H9 (cell line): ENCODE measurements around the gene GPR143. TPM values are rescaled to one million over a fixed set of nuclear protein-coding genes. Genes with fewer than 3 reads are reported as not detected.

Source experiments
- DNase-seq: peaks from one replicate; pipeline ENCODE4 v3.0.0-alpha.2; 2017
- H2AFZ ChIP-seq: one replicate; pipeline ENCODE4 v1.6.1; 2013; ENCODE audit warnings: mild to moderate bottlenecking, low read length, control low read depth, moderate library complexity
- H2AK5ac ChIP-seq: 2 replicates; pipeline ENCODE4 v1.6.1; 2013; ENCODE audit warnings: low read length, control low read depth, mixed read lengths; ENCODE audit not compliant: insufficient read length
- H2BK120ac ChIP-seq: one replicate; pipeline ENCODE4 v1.6.1; 2013; ENCODE audit warnings: low read depth, mild to moderate bottlenecking, low read length, control low read depth, inconsistent platforms; ENCODE audit not compliant: poor library complexity, severe bottlenecking
- H2BK12ac ChIP-seq: 2 replicates; pipeline ENCODE4 v1.6.1; 2013; ENCODE audit warnings: low read length, control low read depth, mixed read lengths, low read depth; ENCODE audit not compliant: insufficient read length
- H2BK15ac ChIP-seq: 2 replicates; pipeline ENCODE4 v1.6.1; 2013; ENCODE audit warnings: low read depth, low read length, control low read depth
- H2BK20ac ChIP-seq: one replicate; pipeline ENCODE4 v1.6.1; 2013; ENCODE audit warnings: low read depth, mild to moderate bottlenecking, low read length, control low read depth, inconsistent platforms; ENCODE audit not compliant: poor library complexity, severe bottlenecking
- H2BK5ac ChIP-seq: 2 replicates; pipeline ENCODE4 v1.6.1; 2013; ENCODE audit warnings: low read length, control low read depth, mixed read lengths; ENCODE audit not compliant: insufficient read length
- H3K14ac ChIP-seq: 2 replicates; pipeline ENCODE4 v1.6.1; 2013; ENCODE audit warnings: low read length, control low read depth; ENCODE audit not compliant: insufficient read depth
- H3K18ac ChIP-seq: 2 replicates; pipeline ENCODE4 v1.6.1; 2013; ENCODE audit warnings: low read depth, mild to moderate bottlenecking, mixed read lengths, low read length, control low read depth; ENCODE audit not compliant: insufficient read length
- H3K23ac ChIP-seq: 2 replicates; pipeline ENCODE4 v1.6.1; 2013; ENCODE audit warnings: low read length, control low read depth, mixed read lengths, low read depth; ENCODE audit not compliant: insufficient read length
- H3K23me2 ChIP-seq: 2 replicates; pipeline ENCODE4 v1.6.1; 2013; ENCODE audit warnings: low read depth, mild to moderate bottlenecking, mixed read lengths, low read length, control low read depth; ENCODE audit not compliant: insufficient read length, poor library complexity, severe bottlenecking
- H3K27ac ChIP-seq: 2 replicates; pipeline ENCODE4 v1.5.1; 2013; ENCODE audit warnings: low read length, control low read depth, mixed read lengths, low read depth; ENCODE audit not compliant: insufficient read length
- H3K27me3 ChIP-seq: 2 replicates; pipeline ENCODE4 v1.6.1; 2013; ENCODE audit warnings: low read length, control low read depth, inconsistent platforms; ENCODE audit not compliant: insufficient read depth
- H3K4ac ChIP-seq: 2 replicates; pipeline ENCODE4 v1.6.1; 2013; ENCODE audit warnings: low read depth, mild to moderate bottlenecking, control low read depth, inconsistent platforms, low read length, moderate library complexity
- H3K4me1 ChIP-seq: 2 replicates; pipeline ENCODE4 v1.6.1; 2013; ENCODE audit warnings: low read length, control low read depth, inconsistent platforms; ENCODE audit not compliant: insufficient read depth
- H3K4me2 ChIP-seq: 2 replicates; pipeline ENCODE4 v1.6.1; 2013; ENCODE audit warnings: low read length, control low read depth, mixed read lengths; ENCODE audit not compliant: insufficient read length, insufficient read depth
- H3K56ac ChIP-seq: 2 replicates; pipeline ENCODE4 v1.6.1; 2013; ENCODE audit warnings: low read depth, mild to moderate bottlenecking, mixed read lengths, low read length, control low read depth; ENCODE audit not compliant: insufficient read length
- H3K79me1 ChIP-seq: 2 replicates; pipeline ENCODE4 v1.6.1; 2013; ENCODE audit warnings: low read depth, mild to moderate bottlenecking, moderate library complexity, low read length, control low read depth, inconsistent platforms; ENCODE audit not compliant: insufficient read depth, poor library complexity, severe bottlenecking
- H3K79me2 ChIP-seq: 2 replicates; pipeline ENCODE4 v1.6.1; 2013; ENCODE audit warnings: low read length, control low read depth, inconsistent platforms; ENCODE audit not compliant: insufficient read depth
- H3K9ac ChIP-seq: 2 replicates; pipeline ENCODE4 v1.6.1; 2013; ENCODE audit warnings: low read length, control low read depth, mixed read lengths; ENCODE audit not compliant: insufficient read length; ENCODE audit errors: extremely low read depth
- H3K9me3 ChIP-seq: one replicate; pipeline ENCODE4 v1.6.1; 2013; ENCODE audit warnings: low read depth, low read length, inconsistent platforms; ENCODE audit not compliant: control insufficient read depth
- H3T11ph ChIP-seq: one replicate; pipeline ENCODE4 v1.6.1; 2013; ENCODE audit warnings: mild to moderate bottlenecking, low read length, control low read depth, inconsistent platforms
- H4K20me1 ChIP-seq: one replicate; pipeline ENCODE4 v1.6.1; 2013; ENCODE audit not compliant: control insufficient read depth, insufficient read length, insufficient read depth
- H4K5ac ChIP-seq: 2 replicates; pipeline ENCODE4 v1.6.1; 2013; ENCODE audit warnings: low read depth, mild to moderate bottlenecking, mixed read lengths, low read length, control low read depth; ENCODE audit not compliant: insufficient read length
- H4K8ac ChIP-seq: replicated peaks from 2 replicates; pipeline ENCODE4 v1.6.1; 2013; ENCODE audit warnings: low read length, control low read depth, mixed read lengths, low read depth; ENCODE audit not compliant: insufficient read length
- H4K91ac ChIP-seq: 2 replicates; pipeline ENCODE4 v1.6.1; 2013; ENCODE audit warnings: low read depth, mild to moderate bottlenecking, moderate library complexity, mixed read lengths, low read length, control low read depth; ENCODE audit not compliant: insufficient read length
- H3K27ac Mint-ChIP-seq, 3 experiments: 2 replicates in 2 of 3; 3 replicates in 1 of 3; pipeline ENCODE4 v1.8.0; 2020 to 2021; ENCODE audit warnings: mixed read lengths in 3 of 3, mild to moderate bottlenecking in 1 of 3, moderate library complexity in 1 of 3
- H3K27me3 Mint-ChIP-seq: 2 replicates; pipeline ENCODE4 v1.8.0; 2021; ENCODE audit warnings: low read depth, mild to moderate bottlenecking, moderate library complexity, mixed read lengths
- H3K36me3 Mint-ChIP-seq, 3 experiments: 2 replicates in 2 of 3; 3 replicates in 1 of 3; pipeline ENCODE4 v1.8.0; 2020 to 2021; ENCODE audit warnings: low read depth in 3 of 3, mixed read lengths in 3 of 3; ENCODE audit not compliant: insufficient read depth in 1 of 3
- H3K4me1 Mint-ChIP-seq, 2 experiments: 2 replicates each; pipeline ENCODE4 v1.8.0; 2020; ENCODE audit warnings: mixed read lengths in 2 of 2
- H3K4me3 Mint-ChIP-seq, 2 experiments: 2 replicates in 1 of 2; 3 replicates in 1 of 2; pipeline ENCODE4 v1.8.0; 2020 to 2021; ENCODE audit warnings: mild to moderate bottlenecking in 2 of 2, mixed read lengths in 2 of 2, moderate library complexity in 1 of 2
- H3K9me3 Mint-ChIP-seq, 2 experiments: 2 replicates in 1 of 2; 3 replicates in 1 of 2; pipeline ENCODE4 v1.8.0; 2020; ENCODE audit warnings: mild to moderate bottlenecking in 2 of 2, mixed read lengths in 2 of 2, moderate library complexity in 1 of 2
- WGBS: extraction: QIAGEN DNeasy Blood & Tissue Kit; methylation state at CpG from one replicate; pipeline ENCODE4 v1.1.7; 2013; ENCODE audit warnings: missing lambda C conversion rate, low lambda C conversion rate, mixed read lengths; ENCODE audit not compliant: insufficient read length; ENCODE audit errors: extremely low coverage; 5-methylcytosine and 5-hydroxymethylcytosine counted together
- total RNA-seq: library from RNA; stranded (reverse); gene quantifications from 2 replicates; pipeline ENCODE4 v1.2.1, GENCODE V29; 2021
- TF ChIP-seq, protein P1 (sequence below): fragments of 200-600 bp; sonication (generic); conservative IDR thresholded peaks from 3 replicates; pipeline ENCODE4 v1.8.0; 2021; ENCODE audit warnings: antibody characterized with exemption, mild to moderate bottlenecking

GPR143 gene
- total RNA-seq, 1 experiment from 2014 or later: 7.1 TPM

DNA sequence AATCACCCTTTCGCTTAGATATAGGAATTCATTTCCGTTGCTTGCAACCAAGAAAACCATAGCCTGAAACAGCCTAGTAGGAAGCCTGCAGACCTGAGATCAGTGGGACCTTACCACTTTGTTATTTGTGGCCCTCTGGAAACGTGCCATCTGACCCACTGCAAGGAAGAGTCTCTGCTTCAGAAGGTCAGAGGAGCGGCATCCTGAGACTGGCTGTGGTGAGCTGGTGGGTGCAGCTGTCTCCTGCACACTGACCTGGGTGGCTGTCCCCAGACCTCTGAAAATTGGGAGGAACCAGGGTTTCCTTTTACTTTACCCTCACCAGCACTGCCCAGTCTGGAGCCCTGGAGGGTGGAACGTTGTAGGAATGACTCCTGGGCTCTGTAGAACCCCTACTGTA is 38.8 kb upstream of the GPR143 start:
- H2BK120ac ChIP-seq: no peak overlapping the region
- no peak overlapping the region for H3K4me3 Mint-ChIP-seq
- H3K14ac ChIP-seq: no peak overlapping the region
- H2BK5ac ChIP-seq: no peak overlapping the region
- DNase-seq: no peak
- H3K27ac ChIP-seq: no peak overlapping the region
- no peak overlapping the region for H2BK20ac ChIP-seq
- H2BK15ac ChIP-seq: no peak overlapping the region
- no peak overlapping the region for H2AK5ac ChIP-seq
- H3K27ac Mint-ChIP-seq: no peak overlapping the region
- no peaks in the 10 kb centered on the region; the same call in 1 of the 2 replicates for H3K27me3 Mint-ChIP-seq
- H3K18ac ChIP-seq: no peak overlapping the region
- no peak overlapping the region for H3T11ph ChIP-seq
- WGBS: no CpG with 5 or more reads among the region's 5 CpGs
- no peak overlapping the region for H4K91ac ChIP-seq
- H3K79me2 ChIP-seq: peaks cover 6% of the 10 kb centered on the region; the same call in 1 of the 2 replicates
- no peak overlapping the region for H4K8ac ChIP-seq
- H3K56ac ChIP-seq: no peak overlapping the region
- no peak overlapping the region for H2AFZ ChIP-seq
- H3K4me1 ChIP-seq: peaks cover 5% of the 10 kb centered on the region; the same call in 1 of the 2 replicates
- H3K27me3 ChIP-seq: no peaks in the 10 kb centered on the region
- no peak overlapping the region for H3K23ac ChIP-seq
- H4K5ac ChIP-seq: no peak overlapping the region
- no peak overlapping the region for H3K4ac ChIP-seq
- no peaks in the 10 kb centered on the region for H3K79me1 ChIP-seq
- no peak overlapping the region for H3K9ac ChIP-seq
- H3K4me1 Mint-ChIP-seq: peaks cover 10 to 11% of the 10 kb centered on the region in 2 experiments
- peaks cover 16 to 17% (median 17%) of the 10 kb centered on the region in 3 experiments for H3K36me3 Mint-ChIP-seq
- H3K4me2 ChIP-seq: no peak overlapping the region
- H4K20me1 ChIP-seq: peaks cover 4% of the 10 kb centered on the region
- H3K9me3 ChIP-seq: no peaks in the 10 kb centered on the region
- TF ChIP-seq, protein P1, sequence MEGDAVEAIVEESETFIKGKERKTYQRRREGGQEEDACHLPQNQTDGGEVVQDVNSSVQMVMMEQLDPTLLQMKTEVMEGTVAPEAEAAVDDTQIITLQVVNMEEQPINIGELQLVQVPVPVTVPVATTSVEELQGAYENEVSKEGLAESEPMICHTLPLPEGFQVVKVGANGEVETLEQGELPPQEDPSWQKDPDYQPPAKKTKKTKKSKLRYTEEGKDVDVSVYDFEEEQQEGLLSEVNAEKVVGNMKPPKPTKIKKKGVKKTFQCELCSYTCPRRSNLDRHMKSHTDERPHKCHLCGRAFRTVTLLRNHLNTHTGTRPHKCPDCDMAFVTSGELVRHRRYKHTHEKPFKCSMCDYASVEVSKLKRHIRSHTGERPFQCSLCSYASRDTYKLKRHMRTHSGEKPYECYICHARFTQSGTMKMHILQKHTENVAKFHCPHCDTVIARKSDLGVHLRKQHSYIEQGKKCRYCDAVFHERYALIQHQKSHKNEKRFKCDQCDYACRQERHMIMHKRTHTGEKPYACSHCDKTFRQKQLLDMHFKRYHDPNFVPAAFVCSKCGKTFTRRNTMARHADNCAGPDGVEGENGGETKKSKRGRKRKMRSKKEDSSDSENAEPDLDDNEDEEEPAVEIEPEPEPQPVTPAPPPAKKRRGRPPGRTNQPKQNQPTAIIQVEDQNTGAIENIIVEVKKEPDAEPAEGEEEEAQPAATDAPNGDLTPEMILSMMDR: no peak
- H3K23me2 ChIP-seq: no peaks in the 10 kb centered on the region
- no peak overlapping the region for H2BK12ac ChIP-seq
- peaks cover 22 to 32% of the 10 kb centered on the region in 2 experiments for H3K9me3 Mint-ChIP-seq
